ENCODE results near the gene INPP4A.

The INPP4A gene

GRCh38 chr2:98518101-98518500 lies 73.4 kb downstream of the INPP4A start:
- DNase-seq, result peak; percentile 26

GRCh38 chr2:98519156-98519555 lies 74.5 kb downstream of the INPP4A start:
- no peak for DNase-seq

GRCh38 chr2:98519851-98520250 lies 75.2 kb downstream of the INPP4A start:
- no peak for DNase-seq

DNA sequence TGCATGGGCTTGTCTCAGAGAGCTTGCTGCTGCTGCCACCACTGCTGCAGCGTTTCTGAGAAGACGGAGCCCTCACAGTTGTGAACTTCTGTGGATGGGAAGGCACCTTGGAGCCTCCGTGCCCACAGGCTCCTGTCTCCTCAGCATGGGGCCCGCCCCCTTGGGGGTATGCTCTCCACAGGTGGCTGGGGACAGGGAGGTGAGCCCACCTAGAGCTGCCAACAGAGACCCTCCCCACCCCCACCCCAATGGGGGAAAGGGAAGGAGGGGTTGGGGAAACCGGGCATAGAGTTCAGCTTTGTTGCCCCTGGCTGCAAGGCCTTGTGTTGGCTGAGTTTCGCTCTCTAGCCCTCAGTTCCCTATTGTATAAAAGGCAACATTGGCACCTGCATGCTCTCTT lies 76.1 kb downstream of the INPP4A start:
- DNase-seq, result no peak

DNA sequence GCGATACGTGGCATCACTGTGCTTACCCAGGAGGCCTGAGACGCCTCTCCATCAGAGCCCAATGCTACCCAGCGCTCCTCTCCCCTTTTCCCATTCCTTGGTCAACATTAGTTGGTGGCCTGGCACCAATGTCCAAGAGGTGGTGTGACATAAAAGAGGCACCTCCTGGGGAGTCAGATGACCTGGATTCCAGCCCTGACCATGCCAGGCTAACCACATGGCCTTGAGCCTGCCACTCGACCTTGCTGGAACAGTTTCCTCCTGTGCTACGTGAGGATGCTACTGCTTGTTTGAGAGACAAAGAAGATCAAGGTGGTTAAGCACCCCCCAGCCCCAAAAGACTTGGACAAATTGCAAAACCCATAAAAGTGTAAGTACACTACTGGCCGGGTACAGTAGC lies 76.6 kb downstream of the INPP4A start:
- DNase-seq, result no peak

DNA sequence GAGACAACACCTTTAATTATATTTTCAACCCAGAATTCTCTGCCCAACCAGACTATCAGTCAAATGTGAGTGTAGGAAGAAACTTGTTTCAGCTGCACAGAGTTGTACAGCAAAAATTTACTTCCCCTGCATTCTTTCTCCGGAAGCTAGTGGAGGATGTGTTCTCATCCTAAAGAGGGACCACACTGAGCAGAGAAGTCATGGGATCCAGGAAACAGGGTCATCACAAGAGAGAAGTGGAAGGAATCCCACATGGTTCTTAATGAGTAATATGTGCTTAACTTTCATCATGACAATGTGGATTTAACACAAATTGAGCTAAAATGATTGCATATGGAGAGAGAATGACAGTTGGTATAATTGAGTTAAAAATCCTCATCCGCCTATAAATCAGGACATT lies 78.2 kb downstream of the INPP4A start:
- DNase-seq, result no peak

DNA sequence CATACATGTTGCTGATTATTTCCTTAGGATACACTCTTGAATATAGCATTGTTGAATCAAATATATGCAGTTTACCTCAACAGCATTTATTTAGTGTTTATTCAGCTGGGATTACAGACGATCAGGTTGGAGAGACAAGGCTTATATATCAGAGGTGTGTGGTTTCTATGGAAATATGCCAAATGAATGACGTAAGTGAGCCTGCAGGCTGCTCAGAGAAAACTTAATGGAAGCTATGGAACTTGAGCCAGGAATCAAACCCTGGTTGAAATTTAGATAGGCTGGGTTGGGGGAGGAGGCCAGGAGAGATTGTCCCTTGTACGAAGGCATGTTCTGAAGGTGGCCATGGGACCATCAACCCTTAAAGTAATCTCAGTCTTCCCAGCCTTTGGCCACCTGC lies 79.5 kb downstream of the INPP4A start:
- no peak for DNase-seq

DNA sequence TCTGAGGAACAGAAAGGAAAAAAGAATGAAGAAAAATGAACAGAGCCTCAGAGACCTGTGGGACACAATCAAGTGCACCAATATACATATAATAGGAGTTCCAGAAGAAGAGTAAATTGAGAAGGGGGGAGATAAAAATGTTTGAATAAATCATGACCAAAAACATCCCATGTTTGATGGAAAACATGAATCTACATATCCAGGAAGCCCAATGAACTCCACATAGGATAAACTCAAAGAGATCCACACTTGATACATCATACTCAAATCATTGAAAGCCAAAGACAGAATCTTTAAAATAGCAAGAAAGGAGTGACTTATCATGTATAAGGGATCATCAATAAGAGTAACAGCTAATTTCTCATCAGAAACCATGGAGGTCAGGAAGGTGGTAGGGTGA lies 83.7 kb downstream of the INPP4A start:
- no peak for DNase-seq

DNA sequence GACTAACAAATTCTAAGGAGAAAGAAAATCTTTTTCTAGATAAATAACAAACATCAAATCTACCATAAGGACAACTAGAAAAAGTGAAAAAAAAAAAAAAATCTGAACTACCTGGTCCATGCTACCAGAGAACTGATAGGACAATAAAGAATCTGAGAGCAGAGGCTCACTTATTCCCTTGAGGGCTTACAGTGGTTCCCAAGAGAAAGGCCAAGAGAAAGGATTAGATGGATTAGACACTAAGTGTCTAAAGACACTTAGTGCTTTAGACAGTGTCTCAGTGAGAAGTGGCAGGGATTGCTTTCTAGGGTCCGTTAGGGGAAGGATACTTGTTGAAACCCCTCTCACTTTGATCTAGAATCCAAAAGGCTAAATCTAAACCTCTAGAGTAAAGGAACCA lies 85.5 kb downstream of the INPP4A start:
- DNase-seq, result no peak

DNA sequence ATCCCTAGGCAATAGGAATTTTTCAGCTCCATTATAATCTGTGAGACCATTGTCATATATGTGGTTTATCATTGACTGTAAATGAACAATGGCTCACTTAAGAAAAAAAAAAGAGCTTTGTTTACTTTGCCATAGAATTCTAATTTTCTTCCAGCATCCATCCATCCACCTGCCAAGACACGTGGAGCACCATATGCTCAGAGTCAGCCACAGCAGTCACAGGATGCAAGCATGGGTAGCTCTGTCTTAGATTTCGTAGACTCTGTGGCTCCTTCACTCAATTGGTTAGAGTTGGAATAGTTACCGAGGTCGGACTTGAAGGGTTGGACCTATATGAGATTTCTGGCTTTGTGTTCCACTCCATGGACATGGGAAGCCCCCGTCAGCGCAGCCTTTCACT lies 88.1 kb downstream of the INPP4A start:
- DNase-seq, result no peak

DNA sequence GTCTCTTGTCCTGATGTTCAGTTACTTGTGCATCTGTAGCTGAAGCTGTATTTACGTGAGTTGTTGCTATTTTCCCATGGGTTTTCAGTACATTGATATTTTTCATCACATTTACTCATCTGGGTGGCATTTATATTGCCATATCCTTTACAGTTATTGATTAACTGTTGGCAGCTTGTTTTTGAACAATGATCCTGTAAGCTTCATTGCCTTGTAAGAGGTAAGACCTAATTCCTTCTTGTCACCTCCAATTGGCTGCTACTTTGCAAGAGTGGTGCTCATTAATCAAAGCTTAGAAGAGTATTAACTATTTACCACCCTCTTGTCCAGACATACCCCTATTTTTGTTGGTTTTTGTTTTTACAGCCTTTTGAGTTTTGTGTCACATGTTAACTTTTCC lies 88.9 kb downstream of the INPP4A start:
- DNase-seq, result no peak

DNA sequence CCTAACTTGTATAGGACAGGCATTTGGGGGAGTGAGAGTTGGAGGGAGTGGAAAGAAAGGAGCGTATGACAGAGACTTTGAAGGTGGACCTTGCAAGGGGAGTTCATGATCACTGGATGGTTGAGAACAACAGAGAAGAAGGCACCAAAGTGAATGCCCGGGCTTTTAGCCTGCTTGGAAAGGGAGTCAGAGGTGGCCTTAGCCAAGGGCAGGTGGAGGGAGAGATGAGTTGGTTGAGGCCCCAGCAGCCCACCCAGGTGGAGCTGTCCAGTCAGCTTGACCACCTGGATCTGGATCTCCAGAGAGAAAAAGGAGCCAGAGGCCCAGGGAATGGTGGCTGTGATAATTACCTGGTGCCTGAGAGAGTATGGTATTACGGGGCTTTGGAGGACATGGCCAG lies 90.1 kb downstream of the INPP4A start:
- DNase-seq, result no peak

DNA sequence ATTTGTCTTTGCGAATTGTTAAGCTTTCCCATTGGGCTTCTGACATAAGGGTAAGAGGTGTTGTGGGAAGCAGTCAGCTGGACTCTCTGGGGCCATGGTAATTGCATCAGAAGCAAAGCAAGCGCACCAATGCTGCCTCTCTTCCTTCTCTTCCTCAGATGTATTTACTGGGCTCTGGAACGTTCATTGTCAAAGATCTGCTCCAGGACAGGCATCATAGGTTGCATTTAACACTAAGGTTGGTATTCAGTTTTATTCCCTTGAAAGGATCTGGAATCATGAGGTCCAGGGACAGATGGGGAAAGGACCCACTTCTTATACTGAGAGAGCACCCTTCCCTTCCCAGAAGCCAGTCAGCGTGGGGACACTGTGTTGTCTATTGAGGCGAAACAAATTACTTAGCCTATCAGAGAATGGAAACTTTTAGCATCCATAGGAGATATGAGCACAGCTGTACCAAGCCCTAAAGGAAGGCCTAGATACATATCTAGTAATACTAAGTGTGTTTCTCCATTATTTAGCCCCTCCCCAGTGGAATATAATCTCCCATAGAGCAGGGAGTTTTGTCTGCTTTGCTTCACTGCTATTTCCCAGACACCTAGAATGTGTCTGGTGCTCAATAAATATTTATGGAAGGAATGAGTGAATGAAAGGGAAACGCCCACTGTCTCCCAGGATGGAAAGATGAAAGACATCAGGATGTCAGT lies 91.5 kb downstream of the INPP4A start:
- no peak for DNase-seq

DNA sequence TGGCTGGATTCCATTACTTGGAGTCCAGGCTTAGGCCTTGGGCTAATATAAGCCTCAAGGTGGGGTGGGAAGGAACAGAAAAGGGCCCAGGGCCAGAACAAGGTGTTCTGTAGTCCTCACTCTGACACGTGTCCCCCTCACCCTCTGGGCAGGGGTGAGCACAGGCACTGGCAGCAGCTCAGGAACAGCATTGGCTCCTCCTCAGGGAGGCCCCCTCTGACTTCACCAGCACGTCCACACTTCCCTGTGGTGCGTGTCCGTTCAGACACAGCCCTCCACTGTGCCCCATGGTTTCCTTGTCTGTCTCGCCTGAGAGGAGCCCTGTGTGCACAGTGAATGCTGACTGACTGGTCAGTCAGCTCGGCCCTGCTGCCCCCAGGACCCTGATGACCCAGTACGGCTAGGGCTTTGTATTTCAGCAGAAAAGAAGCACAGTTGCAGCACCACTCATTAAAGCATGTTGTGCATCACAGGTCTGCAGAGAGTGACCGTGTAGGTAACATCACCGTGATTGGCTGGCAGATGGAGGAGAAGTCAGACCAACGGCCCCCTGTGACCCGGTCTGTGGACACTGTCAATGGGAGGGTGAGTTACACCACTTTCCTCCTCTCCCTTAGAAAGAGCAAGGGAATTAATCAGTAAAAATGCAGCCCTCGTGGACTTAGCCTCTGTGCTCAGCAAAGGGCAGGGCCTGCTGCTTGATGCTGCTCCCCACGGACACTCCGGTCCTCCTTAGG lies 92.9 kb downstream of the INPP4A start:
- no peak for DNase-seq

DNA sequence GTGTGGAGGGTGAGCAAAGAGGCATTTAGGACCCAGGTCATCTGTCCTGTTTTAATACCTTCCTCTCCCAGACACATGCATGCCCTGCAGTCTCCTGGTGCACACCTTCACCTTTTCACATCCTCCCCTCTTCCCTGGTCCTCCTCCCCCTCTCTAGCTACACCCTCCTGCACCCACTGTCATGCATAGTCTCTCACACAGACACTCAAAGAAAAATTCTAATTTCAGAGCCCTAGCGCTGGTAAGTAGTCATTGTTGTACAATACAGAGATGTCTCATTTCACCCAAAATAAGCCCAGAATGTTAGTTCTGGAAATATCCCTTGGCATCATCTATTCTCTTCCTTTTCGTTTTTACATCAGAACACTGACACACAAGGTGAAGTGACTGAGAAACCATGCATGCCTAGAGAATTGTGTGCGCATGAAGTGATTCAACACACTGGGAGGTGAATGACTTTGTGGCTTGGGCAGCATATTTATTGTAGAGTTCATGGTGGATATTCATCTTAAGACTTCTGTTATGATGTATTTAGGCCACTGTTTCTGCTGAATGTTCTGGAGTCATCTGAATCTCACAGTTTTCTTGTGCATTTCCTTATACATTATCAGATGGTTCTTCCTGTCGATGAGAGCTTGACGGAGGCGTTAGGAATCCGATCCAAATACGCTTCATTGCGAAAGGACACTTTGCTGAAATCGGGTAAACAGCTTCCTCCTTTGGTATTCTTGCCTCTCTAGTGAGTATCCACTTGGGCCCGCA lies 93.8 kb downstream of the INPP4A start:
- no peak for DNase-seq

DNA sequence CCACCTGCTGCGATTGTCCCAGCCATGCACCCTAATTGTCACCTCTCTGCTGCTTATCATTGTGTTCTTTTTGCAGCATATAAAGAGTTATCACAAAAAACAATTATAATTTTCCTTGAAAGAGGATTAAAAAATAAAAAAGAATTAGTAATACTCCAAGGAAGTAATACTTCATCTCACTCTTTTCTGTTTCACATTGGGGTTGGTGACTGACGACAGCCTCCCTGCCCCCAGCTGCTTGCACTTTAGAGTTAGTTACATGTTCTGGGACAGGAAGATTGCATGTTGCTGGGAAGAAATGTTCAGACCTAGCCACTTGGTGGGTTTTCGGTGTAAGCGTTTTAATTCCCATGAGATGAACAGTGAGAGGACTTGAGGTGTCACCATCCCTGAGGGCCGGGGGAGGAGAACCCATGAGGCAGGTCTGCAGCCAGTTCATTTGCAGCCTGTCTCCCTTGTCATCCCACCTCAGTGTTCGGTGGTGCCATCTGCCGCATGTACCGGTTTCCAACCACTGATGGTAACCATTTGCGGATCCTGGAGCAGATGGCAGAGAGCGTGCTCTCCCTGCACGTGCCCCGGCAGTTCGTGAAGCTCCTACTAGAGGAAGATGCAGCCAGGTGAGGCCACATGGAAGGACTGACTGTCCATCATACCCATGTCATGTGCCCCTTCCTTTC lies 94.5 kb downstream of the INPP4A start:
- DNase-seq, result no peak

DNA sequence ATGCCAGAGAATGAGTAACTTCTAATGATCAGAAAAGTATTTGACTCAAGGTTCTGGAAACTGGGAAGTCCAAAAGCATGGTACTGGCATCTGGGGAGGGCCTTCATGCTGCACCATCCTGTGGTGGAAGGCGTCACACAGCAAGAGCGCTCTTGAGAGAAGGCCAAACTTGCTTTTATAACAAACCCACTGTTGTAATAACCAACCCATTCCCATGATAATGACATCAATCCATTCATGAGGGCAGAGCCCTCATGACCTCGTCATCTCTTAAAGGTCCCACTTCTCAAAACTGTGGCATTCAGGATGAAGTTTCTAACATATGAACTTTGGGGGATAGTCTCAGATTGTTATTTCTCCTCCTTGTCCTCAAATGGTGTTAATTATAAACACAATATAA lies 95.9 kb downstream of the INPP4A start:
- DNase-seq, result no peak

DNA sequence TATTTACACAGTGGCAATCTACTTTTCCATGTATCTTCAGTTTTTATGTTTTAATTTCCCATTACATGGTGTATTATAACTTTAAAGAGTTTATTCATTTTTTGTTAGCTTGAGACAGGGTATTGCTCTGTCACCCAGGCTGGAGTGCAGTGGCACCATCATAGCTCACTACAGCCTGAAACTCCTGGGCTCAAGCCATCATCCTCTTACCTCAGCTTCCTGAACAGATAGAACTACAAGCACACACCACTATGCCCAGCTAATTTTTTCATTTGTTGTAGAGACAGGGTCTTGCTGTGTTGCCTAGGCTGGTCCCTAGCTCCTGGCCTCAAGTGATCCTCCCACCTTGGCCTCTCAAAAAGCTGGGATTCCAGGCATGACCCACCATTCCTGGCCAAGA lies 96.8 kb downstream of the INPP4A start:
- DNase-seq, result no peak

- no peak for DNase-seq
Measured at GRCh38 chr2:98541906-98542305, 97.2 kb downstream of the INPP4A start.

- DNase-seq, result no peak
Measured at GRCh38 chr2:98543214-98543613, 98.6 kb downstream of the INPP4A start.

DNA sequence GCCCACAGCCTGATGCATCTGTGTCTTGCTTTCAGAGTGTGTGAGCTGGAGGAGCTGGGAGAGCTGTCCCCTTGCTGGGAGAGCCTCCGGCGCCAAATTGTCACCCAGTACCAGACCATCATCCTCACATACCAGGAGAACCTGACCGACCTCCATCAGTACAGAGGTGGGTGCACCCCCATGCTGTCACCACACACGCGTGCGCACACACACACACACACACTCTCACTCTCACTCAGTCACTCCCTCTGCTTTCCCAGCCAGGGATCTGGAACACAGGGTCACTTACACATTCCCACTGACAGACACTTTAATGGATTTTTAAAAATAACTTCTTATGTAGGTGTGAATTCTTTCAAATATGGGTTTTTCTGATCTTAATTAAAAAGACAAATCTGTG lies 99.2 kb downstream of the INPP4A start:
- DNase-seq, result no peak

DNA sequence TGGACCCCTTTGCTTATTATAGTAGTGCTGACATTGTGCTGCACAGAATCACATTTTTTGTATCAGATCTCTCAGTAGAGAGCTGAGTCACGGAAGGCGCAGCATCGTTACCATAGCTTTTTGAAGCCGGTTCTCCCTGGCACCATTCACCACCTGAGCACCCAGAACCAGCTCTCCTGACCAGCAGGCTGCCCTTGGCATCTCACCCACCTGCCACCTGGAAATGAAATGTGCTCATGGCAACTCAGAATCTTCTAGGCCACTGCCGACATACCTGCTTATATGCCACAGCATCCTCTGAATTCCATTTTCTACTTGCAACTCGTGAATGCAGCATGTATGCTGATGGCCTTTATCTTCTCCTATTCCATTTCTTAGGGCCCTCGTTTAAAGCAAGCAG lies 100.9 kb downstream of the INPP4A start:
- no peak for DNase-seq

- DNase-seq, result no peak
Measured at GRCh38 chr2:98546186-98546585, 101.5 kb downstream of the INPP4A start.

Measured in GF-D8 (cell line).